K562 treated with DMSO at 1 percent for 48 hours (cell line): Measurements from ENCODE around the gene CHST3. TPM values are rescaled to one million over a fixed set of nuclear protein-coding genes. Genes with fewer than 3 reads are reported as not detected.

Source experiments
- total RNA-seq: library from RNA; unstranded; fragments of 300-600 nt; gene quantifications from 2 replicates; pipeline ENCODE4 v1.2.3, GENCODE V29; 2022; ENCODE audit warnings: low replicate concordance; ENCODE audit errors: extremely low read depth

The CHST3 gene
- not detected in 2 replicates for total RNA-seq

GRCh38 chr10:71964098-71964742 lies at the start of gene CHST3:
Gene CHST3, plus strand, starts transcription at chr10:71964395. Its CDS starts 41,448 bp downstream, at chr10:72005843.

Other genes with a start within 250 kb of the CHST3 start
- not detected in 2 replicates for gene C10orf105, start 244.6 kb upstream of the CHST3 start, total RNA-seq
- not detected in 2 replicates for gene VSIR, start 190.9 kb upstream of the CHST3 start, total RNA-seq
- 1,142 and 1,407 TPM in 2 replicates for gene PSAP, start 113.1 kb upstream of the CHST3 start, total RNA-seq
- not detected in 2 replicates for gene SPOCK2, start 124.2 kb downstream of the CHST3 start, total RNA-seq